K562 (cell line): Measurements from ENCODE around the gene CPSF4. TPM values are rescaled to one million over a fixed set of nuclear protein-coding genes. Genes with fewer than 3 reads are reported as not detected.

Source experiments
- BCLAF1 ChIP-seq, 2 experiments: fragments of 450-650 bp in 1 of 2; IDR thresholded peaks; 2 replicates each; pipeline ENCODE4 v1.6.1; 2011 to 2017; ENCODE audit warnings: low read depth in 2 of 2, antibody characterized with exemption in 1 of 2, borderline replicate concordance in 1 of 2, low read length in 1 of 2, mild to moderate bottlenecking in 1 of 2, mixed read lengths in 1 of 2; ENCODE audit not compliant: control insufficient read depth in 1 of 2
- CBFB ChIP-seq: sonication (generic); formaldehyde crosslinking; IDR thresholded peaks from 2 replicates; pipeline ENCODE4 v1.4.0; 2020; ENCODE audit warnings: mild to moderate bottlenecking, missing genetic modification reagents
- CBX2 ChIP-seq: fragments of 200-600 bp; sonication (generic); IDR thresholded peaks from one replicate; pipeline ENCODE4 v1.6.1; 2012; ENCODE audit warnings: mild to moderate bottlenecking, low read length, inconsistent platforms; ENCODE audit not compliant: insufficient read depth, poor library complexity, severe bottlenecking
- CCNT2 ChIP-seq: IDR thresholded peaks from 2 replicates; pipeline ENCODE4 v1.6.1; 2011; ENCODE audit warnings: borderline replicate concordance, low read depth, mild to moderate bottlenecking, moderate library complexity, mixed read lengths, low read length; ENCODE audit not compliant: insufficient read length; ENCODE audit errors: extremely low read depth
- CTBP1 ChIP-seq: fragments of 450-650 bp; IDR thresholded peaks from 2 replicates; pipeline ENCODE4 v1.6.1; 2016; ENCODE audit warnings: borderline replicate concordance
- ELF4 ChIP-seq: fragments of 450-650 bp; formaldehyde crosslinking; IDR thresholded peaks from 2 replicates; pipeline ENCODE4 v1.4.0; 2022; ENCODE audit warnings: missing genetic modification characterization
- HDAC1 ChIP-seq, 2 experiments: fragments of 450-650 bp; IDR thresholded peaks; 2 replicates each; pipeline ENCODE4 v1.6.1; 2016 to 2017; ENCODE audit warnings: inconsistent platforms in 1 of 2, mild to moderate bottlenecking in 1 of 2, moderate library complexity in 1 of 2
- NUFIP1 ChIP-seq: fragments of 450-650 bp; IDR thresholded peaks from 2 replicates; pipeline ENCODE4 v1.6.1; 2018; ENCODE audit not compliant: partially characterized antibody
- RNF219 ChIP-seq: fragments of 250-450 bp; sonication (Bioruptor Pico); IDR thresholded peaks from 2 replicates; pipeline ENCODE4 v1.5.0; 2022; ENCODE audit warnings: mild to moderate bottlenecking
- SMAD2 ChIP-seq: fragments of 150-350 bp; IDR thresholded peaks from 2 replicates; pipeline ENCODE4 v1.6.1; 2014; ENCODE audit warnings: low read depth, mild to moderate bottlenecking, low read length
- SMARCE1 ChIP-seq: fragments of 450-650 bp; IDR thresholded peaks from 2 replicates; pipeline ENCODE4 v1.7.1; 2016; ENCODE audit warnings: mild to moderate bottlenecking
- STAT5A ChIP-seq: IDR thresholded peaks from 2 replicates; pipeline ENCODE4 v1.6.1; 2012; ENCODE audit warnings: low read length, inconsistent platforms, borderline replicate concordance
- TAF7 ChIP-seq: fragments of 450-650 bp; IDR thresholded peaks from 2 replicates; pipeline ENCODE4 v1.6.1; 2016; ENCODE audit warnings: missing genetic modification characterization, missing compliant biosample characterization
- ZBTB7A ChIP-seq: IDR thresholded peaks from 2 replicates; pipeline ENCODE4 v1.6.1; 2011; ENCODE audit warnings: low read depth, mild to moderate bottlenecking, low read length, moderate library complexity, borderline replicate concordance; ENCODE audit not compliant: control insufficient read depth
- ZNF146 ChIP-seq: IDR thresholded peaks from one replicate; pipeline ENCODE4 v1.6.1; 2018; ENCODE audit warnings: missing compliant biosample characterization; ENCODE audit not compliant: unreplicated experiment
- ZNF217 ChIP-seq: sonication (generic); formaldehyde crosslinking; IDR thresholded peaks from 2 replicates; pipeline ENCODE4 v1.8.0; 2022; ENCODE audit warnings: mild to moderate bottlenecking, missing genetic modification reagents
- polyA plus RNA-seq, 8 experiments: library from polyadenylated mRNA; depleted of rRNA in 4 of 8; stranded (reverse) in 5 of 8; unstranded in 3 of 8; fragments of >200 nt; fragmentation: Nextera tagmentation in 2 of 8; fragmentation: Illumina TruSeq in 1 of 8; extraction: Ambion mirVana in 2 of 8; extraction: Trizol in 1 of 8; gene quantifications; 2 replicates each; pipeline versions ENCODE4 v1.2.1 to v1.2.3, GENCODE V29; 2011 to 2014; ENCODE audit warnings: inconsistent platforms in 1 of 8, missing spikeins in 1 of 8
- total RNA-seq, 7 experiments: library from RNA; depleted of rRNA in 6 of 7; stranded (reverse); fragments of >200 nt in 6 of 7; fragmentation: Illumina TruSeq in 2 of 7; extraction: Trizol in 2 of 7; gene quantifications; 2 replicates each; pipeline versions ENCODE4 v1.2.1 to v1.2.3, GENCODE V29; 2011 to 2021; ENCODE audit warnings: low replicate concordance in 1 of 7
- TF ChIP-seq, protein P1 (sequence below): fragments of 250-450 bp; sonication (Bioruptor Pico); IDR thresholded peaks from 2 replicates; pipeline ENCODE4 v1.5.0; 2021
- TF ChIP-seq, protein P2 (sequence below): fragments of 250-450 bp; sonication (Bioruptor Pico); IDR thresholded peaks from 2 replicates; pipeline ENCODE4 v1.8.0; 2021; ENCODE audit warnings: borderline replicate concordance, mild to moderate bottlenecking, moderate library complexity; ENCODE audit not compliant: poor library complexity, severe bottlenecking
- TF ChIP-seq, protein P3 (sequence below): fragments of 250-450 bp; sonication (Bioruptor Pico); IDR thresholded peaks from 2 replicates; pipeline ENCODE4 v1.8.0; 2022; ENCODE audit warnings: moderate library complexity, mild to moderate bottlenecking, inconsistent platforms

Gene CPSF4
- total and polyA plus RNA-seq, 9 of the 15 experiments (the other 6 are each of a cell fraction or from before 2014, with no cell fraction given) = 16.9 to 118 (median 71.7) TPM

GRCh38 chr7:99499721-99500636 is 61.2 kb downstream of the CPSF4 start, which contains the start of gene ZNF394 (continued):
- TF ChIP-seq, protein P1, sequence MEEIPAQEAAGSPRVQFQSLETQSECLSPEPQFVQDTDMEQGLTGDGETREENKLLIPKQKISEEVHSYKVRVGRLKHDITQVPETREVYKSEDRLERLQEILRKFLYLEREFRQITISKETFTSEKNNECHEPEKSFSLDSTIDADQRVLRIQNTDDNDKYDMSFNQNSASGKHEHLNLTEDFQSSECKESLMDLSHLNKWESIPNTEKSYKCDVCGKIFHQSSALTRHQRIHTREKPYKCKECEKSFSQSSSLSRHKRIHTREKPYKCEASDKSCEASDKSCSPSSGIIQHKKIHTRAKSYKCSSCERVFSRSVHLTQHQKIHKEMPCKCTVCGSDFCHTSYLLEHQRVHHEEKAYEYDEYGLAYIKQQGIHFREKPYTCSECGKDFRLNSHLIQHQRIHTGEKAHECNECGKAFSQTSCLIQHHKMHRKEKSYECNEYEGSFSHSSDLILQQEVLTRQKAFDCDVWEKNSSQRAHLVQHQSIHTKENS (CRISPR knock-in tag) = no peak
- TF ChIP-seq BCLAF1 (IDR thresholded peaks at IDR 0.05; ENCODE audit: borderline replicate concordance in 1 of 2, control insufficient read depth in 1 of 2, low read depth in 2 of 2, low read length in 1 of 2) = no peak
- TF ChIP-seq, protein P2, sequence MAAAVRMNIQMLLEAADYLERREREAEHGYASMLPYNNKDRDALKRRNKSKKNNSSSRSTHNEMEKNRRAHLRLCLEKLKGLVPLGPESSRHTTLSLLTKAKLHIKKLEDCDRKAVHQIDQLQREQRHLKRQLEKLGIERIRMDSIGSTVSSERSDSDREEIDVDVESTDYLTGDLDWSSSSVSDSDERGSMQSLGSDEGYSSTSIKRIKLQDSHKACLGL (CRISPR knock-in tag) = no peak
- no peak; the same call in 1 of the 2 replicates for TF ChIP-seq STAT5A
- TF ChIP-seq ZBTB7A = peak; percentile 77
- TF ChIP-seq ZNF217 (CRISPR knock-in tag) = no peak
- no peak for TF ChIP-seq RNF219 (CRISPR knock-in tag)
- TF ChIP-seq TAF7 = peak; percentile 78
- TF ChIP-seq CBX2 = no peak
- TF ChIP-seq SMAD2 = no peak
- peak in 1 of 2 experiments; percentile 96; a peak in 2 of 4 replicates for TF ChIP-seq HDAC1 (IDR thresholded peaks at IDR 0.05)
- TF ChIP-seq SMARCE1 = 0 out of 2 replicates have a peak, but pooled peaks have one; percentile 20
- no peak for TF ChIP-seq CBFB
- TF ChIP-seq, protein P3, sequence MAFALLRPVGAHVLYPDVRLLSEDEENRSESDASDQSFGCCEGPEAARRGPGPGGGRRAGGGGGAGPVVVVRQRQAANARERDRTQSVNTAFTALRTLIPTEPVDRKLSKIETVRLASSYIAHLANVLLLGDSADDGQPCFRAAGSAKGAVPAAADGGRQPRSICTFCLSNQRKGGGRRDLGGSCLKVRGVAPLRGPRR = no peak
- peak; percentile 59; the same call in 1 of the 2 replicates for TF ChIP-seq CTBP1
- TF ChIP-seq ZNF146 (CRISPR knock-in tag) = no peak
- TF ChIP-seq NUFIP1 = no peak
- peak; percentile 23 for TF ChIP-seq CCNT2
- no peak for TF ChIP-seq ELF4 (CRISPR knock-in tag)
